Neutrophil (primary cell): Measurements from ENCODE around the gene ASCL5.

Experiments
- H3K27ac ChIP-seq: fragments of 200-600 bp; sonication (generic); 2 replicates; pipeline ENCODE4 v1.5.1; 2016; ENCODE audit warnings: mild to moderate bottlenecking, moderate library complexity
- H3K27me3 ChIP-seq: fragments of 200-600 bp; sonication (generic); 2 replicates; pipeline ENCODE4 v1.6.0; 2016; ENCODE audit warnings: mild to moderate bottlenecking
- H3K36me3 ChIP-seq: fragments of 200-600 bp; sonication (generic); 2 replicates; pipeline ENCODE4 v1.5.1; 2017
- H3K4me1 ChIP-seq, 2 experiments: fragments of 200-600 bp in 1 of 2; sonication (generic) in 1 of 2; 1 replicate in 1 of 2; 2 replicates in 1 of 2; pipeline versions ENCODE4 v1.5.1 to v1.6.1; 2013 to 2016; ENCODE audit warnings: low read depth in 1 of 2, low read length in 1 of 2, mild to moderate bottlenecking in 1 of 2, moderate library complexity in 1 of 2; ENCODE audit not compliant: control insufficient read depth in 1 of 2, insufficient read depth in 1 of 2
- H3K4me3 ChIP-seq, 2 experiments: fragments of 200-600 bp in 1 of 2; sonication (generic) in 1 of 2; 1 replicate in 1 of 2; 2 replicates in 1 of 2; pipeline ENCODE4 v1.5.1; 2013 to 2016; ENCODE audit warnings: low read depth in 1 of 2, low read length in 1 of 2, mild to moderate bottlenecking in 1 of 2, moderate library complexity in 1 of 2
- H3K9me3 ChIP-seq: fragments of 200-600 bp; sonication (generic); 2 replicates; pipeline ENCODE4 v1.5.1; 2016
- CTCF ChIP-seq: fragments of 200-600 bp; sonication (generic); IDR thresholded peaks from 2 replicates; pipeline ENCODE4 v1.5.1; 2016; ENCODE audit warnings: antibody characterized with exemption

The ASCL5 gene

DNA sequence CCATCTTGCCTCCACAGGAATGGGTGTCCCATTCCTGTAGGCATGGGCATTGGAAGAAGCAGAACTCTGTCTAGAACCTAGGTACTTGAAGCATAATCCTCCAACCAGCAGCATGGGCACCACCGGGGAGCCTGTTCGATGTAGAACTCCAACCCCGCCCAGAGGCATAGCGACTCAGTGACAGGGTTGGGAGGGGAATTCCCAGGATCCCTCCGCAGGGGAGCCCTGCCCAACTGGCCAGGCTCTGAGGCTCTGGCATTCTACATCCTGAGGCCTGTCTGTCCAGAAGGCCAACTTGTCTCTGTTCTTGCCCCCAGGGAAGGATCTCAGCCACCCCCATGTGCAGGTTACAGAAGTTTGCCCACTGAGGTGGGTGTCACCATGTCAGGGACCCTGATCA is 53.0 kb downstream of the ASCL5 start:
- no peaks in the 10 kb centered on the region for H3K27me3 ChIP-seq
- H3K36me3 ChIP-seq = no peaks in the 10 kb centered on the region
- no peaks in the 10 kb centered on the region for H3K4me1 ChIP-seq
- no peak overlapping the region for H3K4me3 ChIP-seq
- H3K9me3 ChIP-seq = no peaks in the 10 kb centered on the region
- H3K27ac ChIP-seq = no peak overlapping the region
- TF ChIP-seq CTCF = no peak

GRCh38 chr1:201072922-201073321 is 54.1 kb downstream of the ASCL5 start:
- no peak for TF ChIP-seq CTCF
- no peaks in the 10 kb centered on the region for H3K27me3 ChIP-seq
- no peak overlapping the region for H3K4me3 ChIP-seq
- no peaks in the 10 kb centered on the region for H3K9me3 ChIP-seq
- H3K4me1 ChIP-seq = no peaks in the 10 kb centered on the region
- H3K36me3 ChIP-seq = no peaks in the 10 kb centered on the region
- H3K27ac ChIP-seq = no peak overlapping the region

GRCh38 chr1:201072149-201072548 is 54.8 kb downstream of the ASCL5 start:
- no peaks in the 10 kb centered on the region for H3K36me3 ChIP-seq
- TF ChIP-seq CTCF = no peak
- no peak overlapping the region for H3K27ac ChIP-seq
- no peaks in the 10 kb centered on the region for H3K9me3 ChIP-seq
- no peaks in the 10 kb centered on the region for H3K4me1 ChIP-seq
- H3K27me3 ChIP-seq = no peaks in the 10 kb centered on the region
- no peak overlapping the region for H3K4me3 ChIP-seq

DNA sequence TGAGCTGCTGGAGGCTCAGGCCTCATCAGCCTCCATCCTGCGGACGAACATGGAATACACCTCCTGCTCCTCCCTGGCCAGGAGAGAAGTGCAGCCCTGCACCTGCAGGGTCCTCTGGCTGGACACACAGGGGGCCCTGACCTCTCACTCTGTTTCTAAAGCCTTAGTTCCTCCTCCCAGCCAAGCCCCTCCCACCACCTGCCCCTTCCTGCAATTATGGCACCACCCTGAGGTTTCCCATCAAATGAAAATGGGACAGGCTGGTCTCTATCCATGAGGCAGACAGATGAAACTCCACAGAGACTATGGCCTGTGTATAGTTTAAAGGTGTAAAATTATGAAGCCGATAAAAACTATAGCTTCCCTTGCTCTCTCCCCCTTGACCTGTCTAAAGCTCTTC is 57.3 kb downstream of the ASCL5 start:
- H3K4me3 ChIP-seq = no peak overlapping the region
- no peak overlapping the region for H3K27ac ChIP-seq
- H3K36me3 ChIP-seq = no peaks in the 10 kb centered on the region
- H3K4me1 ChIP-seq = no peaks in the 10 kb centered on the region
- no peaks in the 10 kb centered on the region for H3K9me3 ChIP-seq
- H3K27me3 ChIP-seq = no peaks in the 10 kb centered on the region
- no peak for TF ChIP-seq CTCF

DNA sequence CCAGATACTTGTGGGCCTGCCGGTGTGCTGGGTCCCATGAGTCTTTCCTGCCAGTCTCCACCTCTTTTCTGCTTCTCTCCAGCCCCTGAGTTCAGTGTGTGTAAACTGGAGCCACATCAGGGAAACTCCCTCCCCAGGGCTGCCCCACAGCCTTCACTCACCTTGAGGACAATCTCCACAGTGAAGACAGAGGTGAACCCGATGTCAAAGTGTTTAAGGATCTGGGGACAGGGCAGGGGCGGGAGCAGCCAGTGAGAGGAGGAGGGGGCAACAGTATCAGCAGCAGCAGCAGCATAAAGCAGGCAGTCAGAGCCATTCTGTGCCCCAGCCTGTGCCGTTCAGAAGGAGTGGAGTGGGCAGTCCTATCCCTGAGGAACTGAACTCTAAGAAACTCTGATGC is 58.0 kb downstream of the ASCL5 start:
- Histone ChIP-seq H3K9me3 (no peaks in the 10 kb centered on the region), H3K27me3 (no peaks in the 10 kb centered on the region), H3K4me3 (no peak overlapping the region), H3K36me3 (no peaks in the 10 kb centered on the region), H3K4me1 (no peaks in the 10 kb centered on the region), H3K27ac (no peak overlapping the region)
- TF ChIP-seq CTCF = no peak

- Histone ChIP-seq H3K4me1 (no peaks in the 10 kb centered on the region), H3K36me3 (no peaks in the 10 kb centered on the region), H3K27me3 (no peaks in the 10 kb centered on the region), H3K9me3 (no peaks in the 10 kb centered on the region), H3K27ac (no peak overlapping the region), H3K4me3 (no peak overlapping the region)
- TF ChIP-seq CTCF = no peak
Measured at GRCh38 chr1:201066986-201067385, 60.0 kb downstream of the ASCL5 start.
